ENCODE data around the gene ATCAY. TPM values are rescaled to one million over a fixed set of nuclear protein-coding genes. Genes with fewer than 3 reads are reported as not detected.

Gene ATCAY
- total and polyA plus RNA-seq, 2 of the 13 experiments (the other 11 are each of a cell fraction or from before 2014, with no cell fraction given) = not detected

- TF ChIP-seq ZNF574 (CRISPR knock-in tag; IDR thresholded peaks at IDR 0.05) = peak; percentile 33; the same call in 1 of the 2 replicates
- TF ChIP-seq ZBTB25 (CRISPR knock-in tag; IDR thresholded peaks at IDR 0.05) = no peak
- peak; percentile 100 for TF ChIP-seq ZNF576 (CRISPR knock-in tag; IDR thresholded peaks at IDR 0.05)
- TF ChIP-seq ZNF503 (CRISPR knock-in tag; IDR thresholded peaks at IDR 0.05) = no peak
These were observed 31.4 kb upstream of the ATCAY start (continued) for GRCh38 chr19:3849092-3849491.

- Histone ChIP-seq H3K4me3 (replicated peaks in 1 of 3; ENCODE audit: insufficient read depth in 1 of 3, low read depth in 2 of 3, low read length in 3 of 3) (no peak overlapping the region), H3K4me1 (ENCODE audit: insufficient read depth, low read length) (peaks cover 20% of the 10 kb centered on the region), H3K36me3 (replicated peaks in 1 of 2; ENCODE audit: control insufficient read depth in 1 of 2, insufficient read depth in 2 of 2, low read length in 2 of 2) (no peaks in the 10 kb centered on the region), H3K79me2 (ENCODE audit: insufficient read depth, low read length) (no peaks in the 10 kb centered on the region), H3K27ac (ENCODE audit: extremely low read length, insufficient read depth, low read length) (no peak overlapping the region), H3K27me3 (ENCODE audit: control insufficient read depth in 1 of 2, insufficient read depth in 2 of 2, low read length in 2 of 2) (peaks cover 1 to 6% of the 10 kb centered on the region in 2 experiments; a peak in 1 of 5 replicates), H4K20me1 (ENCODE audit: insufficient read depth, low read length) (no peaks in the 10 kb centered on the region), H3K4me2 (ENCODE audit: low read depth, low read length) (no peak overlapping the region), H3K9me3 (ENCODE audit: low read length) (peaks cover 16% of the 10 kb centered on the region), H3K9ac (ENCODE audit: insufficient read depth, low read depth, low read length) (no peak overlapping the region), H2AFZ (ENCODE audit: low read length) (no peak overlapping the region)
- intact Hi-C loops (cut with micrococcal nuclease; ENCODE audit: unreplicated experiment) (no loop called here), in situ Hi-C loops (cut with HindIII; ENCODE audit: extremely low pct_ligation_motif_present, low pct_unique_long_range_greater_than_20kb) (loop anchor here (25.0 kb wide), 1 partner anchor 363 kb away; no protein-coding TSS in a partner anchor)
- ChIA-PET POLR2A (no interaction called here), CTCF (ENCODE audit: low intra/inter-chr PET ratio, low total read pairs) (interaction anchor here (1.1 kb wide), 1 partner anchor 66 kb away, joined by 3 read pairs; no protein-coding TSS in a partner anchor)
- FAIRE-seq (no peak), ATAC-seq (no peak), DNase-seq (ENCODE audit: low spot score) (no peak)
- BruUV-seq (replicated peaks) = no TSS peak
- 37% methylated on average over 8 of the region's 12 CpGs for WGBS (ENCODE audit: low lambda C conversion rate)
- TF ChIP-seq KAT2B (IDR thresholded peaks at IDR 0.05; ENCODE audit: borderline replicate concordance, low read depth, low read length) = no peak
- no peak for TF ChIP-seq ZNF10 (CRISPR knock-in tag; IDR thresholded peaks at IDR 0.05; ENCODE audit: borderline replicate concordance, low read depth)
- TF ChIP-seq ZBTB34 (CRISPR knock-in tag; IDR thresholded peaks at IDR 0.05) = no peak
- no peak for TF ChIP-seq PBX3 (CRISPR knock-in tag; IDR thresholded peaks at IDR 0.05; ENCODE audit: borderline replicate concordance)
- TF ChIP-seq ZNF354B (CRISPR knock-in tag; IDR thresholded peaks at IDR 0.05) = no peak
- TF ChIP-seq SIX4 (CRISPR knock-in tag; IDR thresholded peaks at IDR 0.05) = no peak
- no peak for TF ChIP-seq ARID3A (IDR thresholded peaks at IDR 0.05; ENCODE audit: low read depth, low read length)
- TF ChIP-seq RBM22 (optimal IDR thresholded peaks at IDR 0.05; ENCODE audit: low read length) = no peak
These were observed 30.7 kb upstream of the ATCAY start for GRCh38 chr19:3849787-3850186.
